Activated CD8-positive, alpha-beta memory T cell treated with anti-CD3 and anti-CD28 coated beads, Interleukin-2, amount 50 U/mL, for 1 hour (primary cell): Measurements from ENCODE around the gene RALGAPA2.

ENCODE experiments used
- DNase-seq: peaks from one replicate; pipeline ENCODE4 v3.0.0-alpha.2; 2020; ENCODE audit errors: extremely low read depth

RALGAPA2 gene

DNA sequence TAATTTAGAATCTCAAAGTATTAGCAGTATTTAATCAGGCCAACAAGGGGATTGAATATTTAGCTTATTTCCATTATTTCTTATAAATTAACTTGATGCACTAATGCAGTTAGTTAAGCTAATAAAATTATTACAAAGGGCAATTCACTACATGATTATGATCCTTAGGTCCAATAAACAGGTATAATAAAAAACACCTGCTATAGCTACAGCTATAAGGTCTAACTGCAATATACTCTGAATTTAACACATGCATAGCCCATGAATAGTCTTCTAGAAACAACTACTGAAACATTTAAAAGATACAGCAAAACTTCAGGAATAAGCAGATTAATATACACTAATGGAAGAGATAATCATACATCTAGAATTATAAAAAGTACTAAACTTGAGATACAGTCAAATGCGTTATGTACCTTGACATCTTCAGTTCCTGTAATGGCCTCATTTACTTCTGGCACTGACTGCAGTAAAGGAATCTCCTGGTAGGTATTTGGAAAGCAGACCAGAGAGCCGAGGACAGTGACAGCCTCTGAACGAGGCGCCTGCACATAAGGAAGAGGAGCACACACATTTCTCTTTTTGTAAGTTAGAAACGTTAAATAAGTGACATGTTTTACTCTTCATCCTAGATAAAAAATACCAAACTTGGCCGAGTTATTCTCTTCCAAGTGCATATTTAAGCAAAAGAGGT is 176.1 kb downstream of the RALGAPA2 start:
- DNase-seq = no peak

DNA sequence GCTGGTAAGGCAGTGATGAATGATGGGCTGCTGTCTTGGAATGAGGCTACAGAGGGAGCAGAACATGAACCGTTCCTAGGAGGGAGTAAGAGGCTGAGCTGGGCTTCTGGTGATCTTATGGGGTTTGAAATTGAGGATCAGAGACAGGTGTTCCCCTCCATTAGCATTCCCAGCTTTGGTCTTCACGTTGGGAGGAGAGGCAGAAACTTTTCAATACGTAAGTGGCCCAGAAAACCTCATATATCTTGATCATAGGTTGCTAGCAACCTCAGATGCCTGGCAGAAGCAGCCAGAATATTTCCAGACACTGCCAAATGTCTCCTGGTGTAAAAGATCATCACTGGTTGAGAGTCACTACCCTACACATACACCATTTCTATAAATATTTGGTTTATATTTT is 177.4 kb downstream of the RALGAPA2 start:
- DNase-seq = no peak

DNA sequence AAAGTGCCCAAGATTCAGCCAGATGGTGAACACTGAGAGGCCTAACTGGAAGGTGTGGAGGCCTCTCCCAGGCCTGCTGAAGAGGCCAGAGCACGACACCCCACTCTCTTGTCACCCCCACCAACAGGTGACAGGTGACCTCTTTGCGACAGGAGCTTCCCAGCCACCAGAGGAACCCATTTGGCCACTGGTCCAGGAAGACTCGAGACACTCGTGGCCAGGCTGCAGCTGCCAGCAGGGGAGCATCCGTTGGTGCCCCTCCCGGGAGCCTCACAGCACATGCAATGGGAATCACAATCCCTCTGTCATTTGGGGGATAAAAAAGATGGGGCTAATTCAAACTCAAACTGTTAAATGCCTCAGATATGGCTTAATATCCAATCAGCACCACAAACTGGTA is 181.2 kb downstream of the RALGAPA2 start:
- DNase-seq = no peak

DNA sequence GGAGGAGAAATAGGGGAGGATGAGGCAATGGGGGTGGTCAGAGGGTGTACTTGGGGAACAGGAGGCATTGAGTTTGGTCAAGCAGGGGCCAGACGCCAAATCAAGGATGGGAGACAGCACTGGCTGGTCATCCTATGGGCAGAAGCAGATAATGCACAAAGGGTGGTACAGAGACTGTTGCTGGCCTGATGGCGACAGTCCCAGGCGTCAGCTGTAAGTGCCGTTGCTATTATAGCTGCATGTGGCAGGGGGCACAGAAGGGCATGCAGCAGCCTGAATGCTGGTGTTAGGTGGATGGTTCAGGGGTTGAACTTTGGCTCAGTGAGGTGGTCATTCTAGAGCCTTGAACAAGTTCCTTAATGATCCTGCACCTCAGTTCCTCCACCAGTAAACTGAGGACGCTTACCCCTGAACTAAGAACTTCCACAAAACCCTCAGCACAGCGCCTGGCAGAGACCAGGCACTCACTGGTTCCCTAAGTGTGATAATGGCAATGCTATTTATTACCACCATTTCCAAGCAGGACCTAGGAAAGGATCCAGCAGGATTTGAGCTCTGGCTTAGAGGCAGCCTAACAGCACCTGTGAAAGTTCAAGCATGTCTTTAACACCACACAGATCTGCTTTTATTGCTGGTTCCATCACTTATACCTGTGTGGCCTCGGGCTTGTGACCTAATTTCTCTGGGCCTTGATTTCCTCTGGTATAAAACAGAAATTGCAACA is 181.9 kb downstream of the RALGAPA2 start:
- no peak for DNase-seq

DNA sequence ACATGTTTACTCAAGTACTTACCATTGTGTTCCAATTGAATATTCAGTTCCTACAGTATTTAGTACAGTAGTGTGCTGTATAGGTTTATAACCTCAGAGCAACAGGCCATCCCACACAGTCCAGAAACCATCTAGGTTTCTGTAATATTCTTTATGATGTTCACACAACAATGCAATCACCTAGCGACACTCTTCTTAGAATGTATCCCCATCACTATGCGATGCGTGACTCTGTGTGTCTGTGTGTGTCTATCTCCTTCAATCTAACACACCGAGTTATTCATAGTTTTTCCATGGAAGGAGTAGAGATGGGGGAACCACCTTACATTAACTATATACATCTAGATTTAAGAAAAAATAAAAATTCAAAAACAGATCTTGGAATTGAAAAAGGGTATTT is 182.8 kb downstream of the RALGAPA2 start:
- DNase-seq = no peak

DNA sequence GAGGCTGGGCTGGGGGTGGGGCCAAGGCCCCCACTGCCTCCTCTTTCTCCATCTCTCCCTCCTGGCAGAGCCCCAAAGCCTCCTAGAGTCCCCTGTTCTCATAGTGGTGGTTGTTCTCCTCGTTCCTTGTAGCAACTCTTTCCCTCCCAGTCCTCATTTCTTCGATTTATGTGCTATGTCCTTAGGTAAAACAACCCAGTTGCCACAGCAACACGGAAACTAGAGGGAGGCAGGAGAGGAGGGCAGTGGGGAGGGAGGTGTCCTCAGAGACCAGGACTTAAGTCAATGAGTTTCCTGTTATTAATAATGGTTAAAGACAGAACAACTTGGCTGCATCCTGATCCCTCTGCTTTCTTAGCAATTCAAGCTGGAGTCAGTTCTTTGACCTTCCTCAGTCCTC is 183.6 kb downstream of the RALGAPA2 start:
- no peak for DNase-seq

DNA sequence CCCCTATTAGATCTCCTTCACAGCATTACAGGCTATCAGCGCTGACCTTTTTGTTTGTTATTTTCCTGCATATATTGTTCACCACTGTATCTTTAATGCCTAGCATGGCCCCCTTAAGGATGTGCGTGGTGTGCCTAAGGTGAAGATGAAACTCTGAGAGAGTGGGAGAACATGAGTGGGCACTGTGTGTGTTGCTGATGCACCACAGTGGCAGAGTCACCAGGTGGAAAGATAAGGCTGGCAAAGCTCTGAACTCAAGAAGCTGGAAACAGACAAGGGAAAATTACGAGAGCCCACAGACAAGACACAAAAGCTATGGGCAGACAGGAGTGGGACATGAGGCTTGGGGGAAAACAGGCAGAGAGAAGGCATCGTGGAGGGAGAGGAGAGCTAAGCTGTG is 184.8 kb downstream of the RALGAPA2 start:
- DNase-seq = no peak

DNA sequence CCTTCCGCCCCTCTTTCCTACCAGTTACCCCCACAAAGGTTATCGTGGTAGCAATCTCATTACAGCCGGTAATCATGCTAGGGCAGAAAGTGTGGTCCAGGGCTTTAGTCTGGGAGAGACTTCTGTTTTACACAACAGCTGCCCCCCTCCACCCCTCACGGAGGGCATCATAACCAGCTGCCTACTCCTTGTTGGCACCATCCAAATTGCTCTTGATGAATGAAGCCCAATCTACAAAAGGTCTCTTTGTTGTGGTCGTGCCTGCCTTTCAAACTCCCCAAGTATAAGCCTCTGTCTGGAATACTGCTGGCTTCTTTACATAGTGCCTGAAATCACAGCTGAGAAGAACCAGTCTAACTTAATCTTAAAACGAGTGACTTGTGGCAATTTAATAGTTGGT is 186.7 kb downstream of the RALGAPA2 start:
- DNase-seq = no peak

DNA sequence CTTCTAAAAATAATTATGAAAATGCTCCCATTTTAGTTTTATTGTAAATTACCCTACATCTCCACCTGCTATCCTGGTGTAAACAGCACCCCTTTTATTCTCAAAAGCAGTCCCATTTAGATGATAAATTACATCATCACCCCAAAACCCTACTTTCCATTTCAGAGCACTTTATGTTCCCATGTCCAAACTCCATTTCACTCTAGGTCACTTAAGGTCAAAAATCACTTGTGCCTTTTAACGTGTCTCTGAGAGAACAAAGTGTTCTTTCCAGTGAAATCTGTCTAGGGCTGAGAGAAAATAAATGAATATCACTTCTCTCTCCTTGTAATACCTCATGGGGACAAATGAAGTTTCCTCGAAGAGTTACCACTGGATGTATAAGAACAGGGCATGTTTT is 187.2 kb downstream of the RALGAPA2 start:
- no peak for DNase-seq

DNA sequence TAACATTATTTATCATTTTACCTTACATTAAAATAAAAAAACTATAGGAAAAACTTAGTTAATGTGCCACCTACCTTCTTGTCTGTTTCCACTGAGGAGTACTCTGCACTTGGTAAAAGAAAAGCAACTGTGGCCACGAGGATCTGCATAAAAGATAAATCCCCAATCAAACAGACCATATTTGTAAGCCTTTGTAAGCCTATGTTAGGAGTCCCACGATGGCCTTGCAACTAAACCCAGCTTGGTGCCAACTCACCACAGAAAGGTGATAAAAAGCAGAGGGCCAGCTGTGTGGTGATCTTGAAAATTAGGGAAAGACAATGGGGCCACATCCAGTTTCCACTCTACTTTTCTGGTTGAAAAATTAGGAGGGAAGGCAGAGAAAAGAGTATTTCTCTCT is 187.7 kb downstream of the RALGAPA2 start:
- no peak for DNase-seq

DNA sequence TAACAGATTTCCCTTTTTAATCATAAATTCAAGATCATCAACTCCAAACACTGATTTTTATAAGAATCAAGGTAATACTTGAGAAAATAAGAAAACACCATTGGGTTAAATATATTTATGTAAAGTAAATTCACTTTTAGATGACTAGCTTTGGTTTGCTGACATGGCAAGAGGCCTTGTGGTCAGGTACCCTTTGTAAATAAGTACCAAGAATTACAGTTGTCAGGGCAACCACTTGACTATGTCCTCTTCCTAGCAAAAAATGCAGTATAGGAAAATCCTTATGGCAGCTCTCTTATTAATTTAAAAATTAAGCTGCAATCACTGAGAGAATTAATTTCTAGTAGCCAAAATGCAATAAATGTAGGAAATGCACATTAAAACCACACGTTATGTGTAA is 190.7 kb downstream of the RALGAPA2 start:
- DNase-seq = no peak

DNA sequence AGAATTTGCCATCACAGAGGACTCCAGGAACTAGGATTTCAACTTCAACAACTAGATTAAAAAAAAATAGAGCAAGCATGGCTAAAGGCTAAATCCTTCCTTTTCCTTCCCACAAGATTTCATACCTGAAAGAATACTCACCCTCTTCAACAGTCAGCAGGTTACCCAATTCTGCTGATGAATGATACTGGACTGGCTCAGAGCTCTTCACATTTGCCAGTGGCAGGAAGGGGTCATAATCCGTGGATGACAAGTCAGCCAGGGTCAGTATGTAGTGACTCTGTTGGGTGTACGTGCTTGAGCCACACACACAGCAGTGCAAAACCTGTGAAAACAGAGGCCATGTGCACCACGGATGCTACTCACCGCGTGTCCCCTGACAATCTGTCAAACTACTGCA is 191.7 kb downstream of the RALGAPA2 start:
- no peak for DNase-seq

DNA sequence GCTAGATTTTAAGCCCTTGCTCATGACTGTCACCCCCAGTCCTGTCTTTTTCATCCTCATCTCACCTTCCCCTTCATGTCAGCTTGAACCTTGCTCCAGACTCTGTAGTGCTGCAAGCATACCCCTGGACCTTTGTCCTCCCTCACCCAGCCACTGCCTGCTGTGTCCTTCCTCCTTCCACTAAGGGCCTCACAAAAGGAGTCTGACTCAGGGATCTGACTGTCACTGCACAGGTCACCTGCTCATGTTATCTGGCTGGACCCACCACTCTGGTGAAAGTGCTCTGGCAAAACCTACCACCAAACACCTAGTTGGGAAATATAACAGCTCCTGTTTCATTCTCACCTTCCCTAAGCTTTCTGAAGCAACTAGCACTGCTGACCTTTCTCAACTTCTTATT is 193.2 kb downstream of the RALGAPA2 start:
- no peak for DNase-seq

DNA sequence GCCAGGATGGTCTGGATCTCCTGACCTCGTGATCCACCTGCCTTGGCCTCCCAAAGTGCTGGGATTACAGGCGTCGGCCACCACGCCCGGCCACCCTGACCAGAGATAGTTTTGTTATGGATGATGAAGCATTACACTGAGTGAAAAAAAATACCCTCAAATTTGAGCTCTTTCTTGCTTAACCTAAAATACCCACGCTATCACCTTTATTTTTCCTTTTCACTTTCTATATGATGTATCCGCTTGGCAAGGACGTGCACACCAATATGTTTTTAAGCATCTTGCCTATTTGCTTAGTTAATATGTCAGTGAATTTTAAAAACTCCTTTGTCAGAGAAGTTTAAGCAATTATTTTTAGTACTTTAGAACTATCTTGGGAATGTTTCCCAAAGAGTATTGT is 194.2 kb downstream of the RALGAPA2 start:
- no peak for DNase-seq

DNA sequence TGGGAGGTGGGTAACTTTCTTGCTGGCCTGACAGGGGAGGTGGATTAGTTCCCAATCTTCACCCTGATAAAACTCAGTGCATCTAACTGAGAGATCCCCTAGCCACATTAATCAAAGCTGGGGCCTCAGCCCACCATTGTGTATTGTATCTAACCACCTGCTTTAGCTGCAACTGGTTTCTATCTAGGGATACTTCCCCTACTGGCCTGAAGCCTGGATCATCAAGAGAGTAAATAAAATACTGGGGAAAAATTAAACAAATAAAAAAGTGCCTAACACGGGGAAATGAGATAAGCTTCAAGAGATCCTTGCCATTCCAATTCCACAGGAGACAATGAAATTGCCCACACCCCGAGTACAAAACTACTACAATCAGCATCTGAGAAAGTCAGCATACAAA is 195.1 kb downstream of the RALGAPA2 start:
- DNase-seq = no peak

DNA sequence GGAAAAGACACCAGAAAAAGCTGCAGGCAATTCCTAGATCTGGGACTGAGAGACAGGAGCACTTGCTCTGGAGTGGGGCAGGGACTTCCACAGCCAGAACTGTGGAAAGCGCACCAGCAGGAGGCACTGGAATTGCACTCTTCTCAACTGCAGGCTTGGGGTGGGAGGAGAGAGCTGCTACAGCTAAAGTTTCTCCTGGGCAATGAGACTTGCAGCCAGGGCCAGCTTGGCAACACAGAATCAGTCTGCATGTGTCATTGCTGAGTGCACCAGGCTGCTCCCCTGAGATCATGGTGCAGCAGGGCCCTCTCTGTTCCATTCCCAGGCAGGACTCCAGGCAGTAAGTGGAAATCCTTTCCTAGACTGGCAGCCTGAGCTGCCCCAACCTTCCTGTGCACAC is 198.7 kb downstream of the RALGAPA2 start:
- DNase-seq = no peak

DNA sequence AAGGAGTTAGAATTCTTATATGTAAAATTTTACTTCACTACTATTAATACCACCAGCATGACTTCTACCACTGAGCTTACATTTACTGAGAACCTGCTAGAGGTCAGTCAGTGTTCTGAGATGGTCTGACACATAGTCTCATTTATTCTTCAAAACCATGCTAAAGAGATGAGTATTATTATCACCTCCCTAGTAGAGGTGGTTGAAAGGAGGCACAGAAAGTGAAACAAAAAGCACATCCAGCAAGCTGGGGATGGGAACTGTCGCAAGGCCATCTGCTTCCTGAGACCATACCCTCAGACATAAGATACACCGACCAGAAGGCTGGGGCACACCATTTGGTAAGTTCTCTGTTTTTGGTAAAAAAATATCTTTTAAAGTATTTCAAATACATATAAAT is 206.9 kb downstream of the RALGAPA2 start:
- no peak for DNase-seq

DNA sequence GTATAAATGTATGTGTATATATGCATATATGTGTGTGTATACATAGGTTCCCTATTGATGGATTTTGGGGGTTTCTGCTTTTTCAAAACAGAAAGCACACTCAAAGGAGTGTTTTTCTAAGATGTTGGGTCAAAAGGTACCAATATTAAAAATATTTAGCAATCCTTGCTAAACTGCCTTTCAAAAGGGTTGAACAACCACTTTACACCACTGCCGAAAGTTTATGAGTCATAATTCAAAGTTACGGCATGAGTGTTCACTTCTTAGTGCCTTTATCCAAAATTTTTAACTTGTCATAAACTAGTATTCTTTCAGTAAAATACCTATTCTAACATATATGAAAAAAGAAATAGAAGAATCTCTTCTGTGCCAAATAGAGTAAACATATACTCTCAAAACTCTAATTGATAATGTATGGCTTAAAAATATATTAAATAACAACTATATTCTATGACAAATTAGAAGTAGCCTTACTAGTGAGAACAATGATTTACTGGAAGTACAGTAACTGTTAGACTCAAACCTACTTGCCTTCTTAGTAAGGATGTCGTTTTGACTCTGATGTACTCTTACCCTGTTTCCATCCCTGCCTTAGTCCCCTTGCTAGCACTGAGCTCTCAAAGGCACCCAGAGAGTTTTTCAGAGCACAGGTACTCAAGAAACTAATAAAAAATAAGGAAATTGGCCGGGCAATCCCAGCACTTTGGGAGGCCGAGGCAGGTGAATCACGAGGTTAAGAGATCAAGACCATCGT is 208.5 kb downstream of the RALGAPA2 start:
- DNase-seq = no peak

DNA sequence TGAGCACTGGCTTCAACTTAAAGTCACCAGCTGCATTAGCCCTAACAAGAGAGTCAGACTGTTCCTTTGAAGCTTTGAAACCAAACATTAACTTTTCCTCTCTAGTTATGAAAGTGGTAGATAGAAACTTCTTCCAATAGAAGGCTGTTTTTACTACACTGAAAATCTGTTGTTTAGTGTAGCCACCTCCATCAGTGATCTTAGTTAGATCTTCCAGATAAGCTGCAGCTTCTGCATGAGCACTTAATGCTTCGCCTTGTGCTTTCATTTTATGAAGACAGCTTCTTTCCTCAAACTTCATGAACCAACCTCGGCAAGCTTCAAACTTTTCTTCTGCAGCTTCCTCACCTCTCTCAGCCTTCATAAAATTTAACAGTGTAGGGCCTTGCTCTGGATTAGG is 211.3 kb downstream of the RALGAPA2 start:
- no peak for DNase-seq

DNA sequence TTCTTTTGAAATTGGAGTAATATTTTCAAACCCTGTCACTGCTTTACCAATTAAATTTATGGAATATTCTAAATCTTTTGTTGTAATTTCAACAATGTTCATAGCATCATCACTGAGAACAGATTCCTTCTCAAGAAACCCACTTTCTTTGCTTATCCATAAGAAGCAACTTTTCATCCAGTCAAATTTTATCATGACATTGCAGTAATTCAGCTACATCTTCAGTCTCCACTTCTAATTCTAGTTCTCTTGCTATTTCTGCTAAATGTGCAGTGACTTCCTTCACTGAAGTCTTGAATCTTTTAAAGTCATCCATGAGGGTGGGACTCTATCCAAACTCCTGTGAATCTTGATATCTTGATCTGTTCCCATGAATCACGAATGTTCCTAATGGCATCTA is 212.1 kb downstream of the RALGAPA2 start:
- no peak for DNase-seq

DNA sequence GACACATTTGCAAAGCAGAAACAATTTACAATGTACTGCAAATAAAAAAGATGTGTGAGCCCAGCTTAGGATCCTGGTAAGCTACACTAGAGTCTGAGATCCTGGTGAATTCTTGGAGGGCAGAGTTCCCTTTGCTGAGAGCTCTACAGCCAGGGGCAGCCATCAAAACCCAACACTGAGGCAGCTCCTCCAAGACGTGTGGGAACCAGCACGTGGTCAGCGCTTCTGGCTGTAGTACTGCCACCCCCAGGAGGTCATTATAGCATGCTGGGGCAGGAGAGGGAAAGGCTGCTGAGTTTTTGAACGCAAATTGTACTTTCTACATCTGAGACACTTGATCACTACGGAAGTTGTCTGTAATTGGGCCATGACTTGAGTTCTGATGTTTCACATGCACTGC is 213.0 kb downstream of the RALGAPA2 start:
- no peak for DNase-seq

DNA sequence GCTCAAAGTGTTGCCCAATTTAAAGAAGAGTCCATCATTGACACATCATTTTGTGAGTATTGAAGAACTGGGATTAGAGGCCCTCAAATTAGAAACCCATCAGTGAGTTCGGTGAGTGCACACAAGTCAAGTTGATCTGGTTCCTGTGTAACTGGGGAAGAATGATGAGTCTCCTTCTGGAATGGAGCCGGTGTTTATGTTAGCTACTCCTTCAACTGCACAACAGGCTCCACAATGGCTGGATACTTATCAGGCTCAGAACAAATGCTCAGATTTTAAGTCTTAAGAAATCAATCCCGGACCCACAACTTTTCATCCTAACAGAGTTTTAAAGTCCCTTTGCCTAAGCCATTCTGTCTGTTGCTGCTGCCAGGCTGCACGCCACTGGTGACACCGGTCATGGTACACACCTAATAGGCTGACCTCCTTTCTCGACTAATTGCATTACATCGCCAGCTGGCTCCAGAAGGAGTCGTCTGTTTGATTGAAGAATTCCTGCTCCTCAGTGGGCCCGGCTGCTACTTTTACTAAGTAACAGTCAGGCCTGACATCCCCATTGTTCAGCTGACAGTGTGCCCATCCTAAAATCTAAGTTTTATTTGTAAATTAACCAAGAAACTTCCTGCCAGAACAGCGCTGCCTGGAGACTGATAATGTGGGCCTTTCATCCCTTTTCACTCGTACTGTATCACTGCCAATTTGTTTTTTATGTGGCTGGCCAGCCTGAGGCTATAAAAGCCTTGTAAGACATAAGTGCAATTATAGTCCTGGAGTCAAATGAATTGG is 214.2 kb downstream of the RALGAPA2 start:
- DNase-seq = no peak
